HK-2 (cell line): ENCODE measurements around the gene DISP2.

Source experiments
- DNase-seq: peaks from one replicate; pipeline ENCODE4 v3.0.0-alpha.2; 2018; ENCODE audit not compliant: unreplicated experiment

Gene DISP2

DNA sequence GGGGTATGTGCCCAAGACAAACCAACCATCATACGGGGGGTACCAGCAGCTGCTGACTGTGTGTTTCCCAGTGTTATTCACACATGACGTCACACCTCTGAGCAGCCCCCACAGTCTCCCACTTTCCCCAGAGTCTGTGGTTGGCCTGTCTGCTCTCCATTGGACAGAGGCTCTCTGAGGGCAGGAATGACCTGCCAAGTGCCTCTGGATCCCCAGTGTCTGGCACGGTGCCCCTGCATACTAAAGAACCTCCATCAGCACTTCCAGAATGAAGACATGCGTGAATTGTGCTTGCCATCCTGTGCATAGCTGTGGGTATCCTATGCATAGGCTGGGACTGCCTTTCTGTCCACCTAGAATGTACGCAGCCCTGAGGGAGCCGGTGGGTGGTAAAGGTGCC, 13.8 kb upstream of the DISP2 start:
- DNase-seq, result no peak

DNA sequence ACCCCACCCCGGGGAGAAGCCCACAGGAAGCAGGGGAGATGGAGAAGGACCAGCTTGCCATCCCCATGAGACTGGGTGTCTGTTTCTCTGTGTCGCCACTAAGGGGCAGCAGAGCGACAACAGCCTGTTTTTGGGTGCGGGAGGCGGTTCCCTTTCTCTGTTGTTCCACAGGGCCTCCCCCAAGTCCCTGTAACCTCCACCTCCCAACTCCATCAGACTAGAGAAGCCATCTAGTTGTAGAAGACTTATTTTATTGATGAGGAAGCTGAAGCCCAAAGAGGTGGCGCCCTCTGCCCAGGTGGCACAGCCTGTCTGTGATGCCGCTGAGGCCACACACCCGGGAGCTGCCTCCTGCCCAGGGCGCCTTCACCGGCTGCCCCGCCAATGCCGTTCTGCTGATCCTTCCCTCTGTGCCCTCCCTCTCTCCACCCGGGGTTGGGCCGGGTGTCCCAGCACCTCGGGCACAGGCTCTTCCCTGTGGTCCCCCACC, 13.3 kb upstream of the DISP2 start:
- DNase-seq, result peak; percentile 53

DNA sequence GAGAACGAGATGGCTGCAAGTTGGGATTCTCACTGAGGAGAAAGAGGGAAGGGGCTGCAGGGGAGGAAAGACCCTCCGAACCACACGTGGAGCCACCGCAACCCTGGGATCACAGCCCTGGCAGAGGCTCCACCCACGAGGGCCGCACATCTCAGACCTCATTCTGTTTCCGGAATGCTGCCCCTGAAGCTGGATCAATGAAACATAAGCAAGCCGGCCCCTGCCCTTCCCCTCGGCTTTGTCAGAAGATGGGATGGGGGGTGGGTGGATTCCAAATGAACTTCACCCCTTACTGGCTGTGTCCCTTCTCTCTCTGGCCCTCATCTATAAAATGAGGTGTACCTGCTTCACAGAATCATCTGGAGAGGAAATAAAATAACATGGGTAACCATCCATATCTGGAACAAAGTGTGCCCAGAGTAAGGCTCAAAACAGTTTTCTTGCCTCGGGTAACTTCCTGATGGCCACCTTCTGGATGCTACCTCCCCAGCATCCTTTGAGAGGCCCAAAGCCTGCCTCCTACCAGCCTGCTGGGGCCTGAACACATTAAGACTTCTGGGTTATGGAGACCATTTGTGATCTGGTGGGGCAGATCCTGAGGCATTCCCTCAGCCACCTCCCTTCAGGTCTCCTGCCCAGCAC, 12.7 kb upstream of the DISP2 start:
- no peak for DNase-seq

DNA sequence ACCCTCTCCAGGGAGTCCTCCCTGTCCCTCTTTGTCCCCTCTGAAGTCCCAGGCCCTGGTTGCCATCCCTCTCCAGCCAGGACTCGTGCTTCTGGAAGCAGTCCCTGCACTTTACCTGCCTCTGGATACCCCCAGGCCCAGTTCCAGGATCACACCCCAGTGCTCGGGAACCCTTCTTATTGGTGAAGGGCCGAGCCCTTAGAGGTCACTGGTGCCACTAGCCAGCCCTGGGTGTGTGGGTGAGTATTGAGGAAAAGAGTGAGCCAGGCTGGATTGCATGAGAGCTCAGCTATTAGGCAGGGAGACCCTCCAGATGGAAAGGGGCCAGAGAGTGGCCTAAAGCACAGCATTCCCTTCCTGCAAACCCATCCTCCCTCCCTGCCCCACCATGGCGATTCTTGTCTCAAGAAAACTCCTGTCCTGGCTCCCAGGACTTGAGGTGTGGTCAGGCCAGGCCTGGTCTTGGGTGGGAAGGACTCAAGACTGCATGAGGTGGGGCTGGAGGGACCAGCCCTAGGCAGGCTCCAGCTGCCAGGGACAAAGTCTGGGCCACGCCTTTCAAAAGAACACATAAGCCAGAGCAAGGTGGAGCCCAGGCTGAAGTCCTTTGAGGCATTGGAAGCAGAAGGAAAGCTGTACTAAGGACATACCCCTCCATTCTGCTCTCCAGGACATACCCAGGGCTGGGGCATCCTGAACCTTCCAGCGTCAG, 12.0 kb upstream of the DISP2 start:
- DNase-seq, result no peak

DNA sequence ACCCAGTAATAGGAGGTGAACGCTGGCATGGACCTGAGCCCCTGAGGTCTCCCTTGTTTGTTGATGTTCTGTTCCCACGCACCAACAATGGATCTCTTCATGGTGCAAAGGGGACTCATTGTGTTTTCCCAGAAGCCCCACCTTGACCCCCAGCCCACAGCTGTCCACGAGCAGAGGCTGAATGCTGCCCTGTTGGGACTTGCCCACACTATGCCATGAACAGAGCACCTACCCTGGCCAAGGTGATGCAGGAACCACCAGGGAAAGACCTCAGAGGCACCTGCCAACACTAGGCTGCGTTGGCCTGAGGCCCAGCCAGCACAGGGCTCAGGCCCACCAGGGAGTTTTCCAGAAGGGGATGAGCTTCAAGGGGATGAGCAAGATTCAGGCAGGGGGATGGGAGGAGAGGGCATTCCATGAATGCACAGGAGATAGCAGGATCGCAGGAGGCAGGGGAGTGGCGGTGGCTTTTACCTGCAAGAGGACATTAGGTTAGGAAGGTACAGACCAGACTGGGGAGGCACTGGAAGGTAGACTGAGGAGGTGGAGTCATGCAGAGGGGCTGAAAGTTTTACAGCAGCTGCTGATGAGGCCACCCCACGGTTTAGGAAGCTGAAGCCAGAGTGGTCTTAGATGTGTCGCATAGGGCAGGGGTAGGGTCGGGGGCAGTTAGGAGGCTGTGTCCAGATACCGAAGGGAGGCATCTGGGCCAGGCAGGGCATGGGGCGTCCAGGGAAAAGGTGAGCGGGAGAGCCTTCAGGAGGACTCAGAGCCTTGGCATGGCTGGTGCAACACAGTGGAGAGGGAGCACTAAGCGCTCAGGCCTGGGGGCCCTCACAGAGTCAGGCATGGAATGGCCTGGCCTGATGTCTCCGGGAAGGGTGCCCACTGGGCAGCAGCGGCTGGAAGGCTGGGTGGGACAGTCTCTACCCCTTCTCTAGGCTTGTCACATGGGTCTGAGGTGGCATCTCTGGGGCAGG, 11.2 kb upstream of the DISP2 start:
- no peak for DNase-seq

DNA sequence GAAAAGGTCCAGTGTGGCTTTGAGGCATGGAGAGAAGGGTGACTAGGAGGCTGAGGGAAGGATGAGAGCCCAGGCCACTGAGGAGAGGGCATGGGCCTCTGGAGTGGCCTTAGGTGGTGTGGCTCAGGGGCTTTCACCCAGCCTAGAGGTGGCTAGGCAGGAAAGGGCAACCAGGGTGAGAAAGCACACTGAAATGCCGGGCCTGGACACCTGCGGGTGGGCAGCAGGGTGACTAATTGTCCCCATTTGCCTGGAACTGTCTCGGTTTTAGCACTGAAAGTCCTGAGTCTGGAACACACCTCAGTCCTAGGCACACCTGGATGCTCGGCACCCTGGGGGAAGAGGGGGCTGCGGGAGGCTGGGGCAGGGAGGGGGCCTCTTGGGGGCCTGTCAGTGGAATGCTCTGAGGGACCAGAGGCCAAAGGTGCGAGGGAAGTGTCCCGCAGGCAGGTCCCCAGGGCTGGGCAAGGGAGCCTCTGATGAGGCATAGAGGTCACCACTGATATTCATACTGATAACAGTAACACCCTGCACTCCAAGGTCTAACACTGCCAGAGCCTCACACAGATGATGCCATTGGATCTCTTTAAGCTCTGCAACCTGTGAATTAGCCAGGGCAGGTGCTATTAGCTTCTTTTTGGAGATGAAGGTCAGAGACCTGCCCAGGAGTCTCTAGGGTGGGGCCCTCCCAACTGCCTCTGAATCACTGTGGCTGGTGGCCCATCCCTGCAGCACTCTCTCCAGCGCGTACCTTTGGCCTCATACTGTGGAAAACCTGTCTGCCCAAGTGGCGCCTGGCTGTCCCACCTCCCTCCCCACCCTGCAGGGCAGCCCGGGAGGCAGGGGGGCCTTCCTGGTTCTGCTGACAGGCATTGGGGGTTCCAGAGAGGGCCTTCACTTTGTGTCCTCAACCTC, 10.2 kb upstream of the DISP2 start:
- DNase-seq, result no peak

DNA sequence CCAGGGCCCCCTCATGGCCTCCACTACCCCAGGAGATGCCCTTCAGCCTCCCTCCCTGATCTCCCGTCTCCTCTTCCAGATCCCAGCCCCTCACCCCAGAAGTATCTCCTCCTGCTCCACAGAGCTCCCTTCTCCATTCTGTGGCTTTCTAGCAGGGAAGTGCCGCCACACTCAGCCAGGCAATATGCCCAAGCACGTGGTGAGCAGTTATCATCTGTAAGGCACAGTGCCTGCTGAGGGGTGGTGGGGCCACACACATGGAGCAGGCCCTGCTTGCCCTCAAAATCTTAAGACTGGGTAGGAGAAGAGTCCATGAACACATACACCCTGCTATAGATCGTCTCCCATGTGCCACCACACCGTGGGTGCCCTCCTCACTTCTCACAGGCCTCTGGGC, 9.5 kb upstream of the DISP2 start:
- no peak for DNase-seq

DNA sequence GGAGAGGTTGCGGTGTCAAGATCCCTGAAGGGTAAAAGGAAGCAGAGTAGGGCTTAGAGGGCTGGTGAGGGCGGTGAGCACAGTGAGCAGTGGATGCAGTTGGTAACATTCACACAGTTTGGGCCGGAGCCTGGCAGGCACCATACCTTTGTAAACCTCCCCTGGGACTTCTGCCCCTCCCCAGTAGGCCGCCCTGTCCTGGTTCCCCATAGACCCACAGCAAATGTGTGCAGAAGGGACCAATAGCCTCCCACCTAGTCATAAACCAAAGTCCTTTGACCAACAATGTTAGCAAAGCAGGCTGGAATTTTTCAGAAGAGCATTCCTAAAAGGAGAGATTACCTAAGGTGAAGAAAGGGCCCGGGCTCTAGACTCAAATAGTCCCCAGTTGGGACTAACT, 8.9 kb upstream of the DISP2 start:
- DNase-seq, result no peak

DNA sequence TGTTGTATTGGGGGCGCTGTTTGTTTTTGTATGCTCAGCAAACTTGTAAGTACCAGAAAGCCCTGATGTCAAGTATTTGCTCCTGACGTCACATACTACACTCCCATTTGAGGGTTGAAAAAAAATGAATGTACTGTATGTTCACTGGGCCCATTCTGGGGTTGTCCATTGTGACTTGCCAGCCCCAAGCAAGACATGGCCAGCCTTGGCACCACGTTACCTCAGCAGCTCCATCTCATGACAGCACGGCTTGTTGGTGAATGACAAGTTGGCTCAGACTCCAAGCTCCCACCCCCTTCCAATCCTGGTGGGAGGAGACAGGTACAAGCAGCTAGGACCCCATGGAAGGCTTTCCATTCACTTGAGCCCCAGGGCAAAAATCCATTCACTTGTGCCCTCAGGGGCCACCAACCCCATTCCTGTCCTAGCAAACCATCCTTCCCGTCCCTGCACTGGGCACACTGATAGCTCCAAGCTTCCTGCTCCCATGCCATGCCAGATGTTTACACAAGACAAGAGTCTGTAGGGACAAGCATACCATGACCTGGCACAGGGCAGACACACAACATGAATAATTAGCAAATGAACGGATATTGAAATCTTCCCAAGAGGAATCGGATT, 5.6 kb upstream of the DISP2 start:
- DNase-seq, result no peak

DNA sequence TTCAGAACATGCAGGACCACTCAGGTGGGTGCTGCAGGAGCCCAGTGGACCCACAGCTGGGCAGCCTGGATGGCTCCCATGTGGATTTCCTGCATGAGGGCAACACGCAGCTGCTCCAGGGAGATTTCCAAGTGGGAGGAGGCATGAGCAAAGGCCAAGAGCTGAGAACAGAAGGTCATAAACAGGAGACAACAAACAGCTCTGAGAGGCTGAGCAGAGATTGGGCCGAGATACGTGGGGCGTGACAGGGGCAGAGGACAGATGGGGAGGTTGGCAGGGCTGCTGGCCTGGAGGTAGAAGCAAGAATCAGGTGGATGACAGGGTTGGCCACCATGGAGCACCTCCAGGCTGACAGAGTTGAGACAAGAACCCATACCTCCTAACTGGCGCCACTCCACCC, 4.3 kb upstream of the DISP2 start:
- DNase-seq, result no peak

DNA sequence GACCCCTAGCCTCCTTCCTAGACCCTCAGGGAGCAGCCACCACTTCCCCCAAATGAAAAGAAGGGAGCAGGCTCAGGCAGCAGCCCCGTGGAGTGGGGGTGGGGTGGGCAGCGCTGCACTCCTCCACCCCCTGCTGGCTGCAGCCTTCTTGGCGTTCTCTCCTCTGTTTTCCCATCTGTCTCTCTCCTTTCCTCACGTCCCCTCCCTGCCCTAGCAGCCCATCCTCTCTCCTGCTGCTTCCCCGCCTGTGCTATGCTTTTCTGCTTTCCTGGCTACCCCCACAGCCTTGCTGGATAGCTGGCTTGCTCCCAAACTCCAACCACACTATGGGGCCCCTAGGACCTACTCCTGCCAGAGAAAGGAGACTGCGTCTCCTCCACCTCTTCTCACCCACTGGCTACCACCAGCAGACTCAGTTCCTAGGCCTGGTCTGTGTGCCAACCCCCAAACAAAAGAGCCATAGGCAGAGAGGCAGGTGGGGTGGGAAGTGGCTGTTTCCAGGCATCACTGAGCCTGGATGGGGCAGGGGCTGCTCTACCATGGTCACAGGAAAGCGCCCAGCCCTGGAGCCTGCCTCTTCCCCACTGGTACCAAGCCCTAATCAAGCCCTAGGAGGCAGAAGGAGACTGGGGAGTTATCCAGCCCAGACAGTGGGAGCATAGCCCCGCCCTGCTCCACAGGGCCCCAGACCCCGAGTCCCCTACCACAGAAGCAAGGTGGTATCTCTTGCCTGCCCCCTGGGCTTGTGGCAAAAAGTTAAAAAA, 3.4 kb upstream of the DISP2 start:
- no peak for DNase-seq

DNA sequence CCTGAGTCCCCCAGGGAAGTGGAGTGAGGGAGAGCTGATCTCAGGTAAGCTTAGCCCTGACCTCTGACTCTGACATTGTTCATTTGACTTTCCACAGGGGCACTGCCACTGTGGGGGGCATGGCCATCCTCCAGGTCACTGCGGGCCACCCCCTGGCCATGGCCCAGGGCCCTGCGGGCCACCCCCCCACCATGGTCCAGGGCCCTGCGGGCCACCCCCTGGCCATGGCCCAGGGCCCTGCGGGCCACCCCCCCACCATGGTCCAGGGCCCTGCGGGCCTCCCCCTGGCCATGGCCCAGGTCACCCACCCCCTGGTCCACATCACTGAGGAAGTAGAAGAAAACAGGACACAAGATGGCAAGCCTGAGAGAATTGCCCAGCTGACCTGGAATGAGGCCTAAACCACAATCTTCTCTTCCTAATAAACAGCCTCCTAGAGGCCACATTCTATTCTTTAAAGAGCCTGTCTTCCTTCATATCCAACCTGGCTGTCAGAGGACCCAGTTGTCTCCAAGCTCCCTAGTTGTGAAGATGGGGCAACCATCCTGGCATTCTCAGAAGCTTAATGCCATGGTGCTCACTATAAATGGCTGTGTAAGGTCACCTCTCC, 1.9 kb upstream of the DISP2 start:
- DNase-seq, result no peak

DNA sequence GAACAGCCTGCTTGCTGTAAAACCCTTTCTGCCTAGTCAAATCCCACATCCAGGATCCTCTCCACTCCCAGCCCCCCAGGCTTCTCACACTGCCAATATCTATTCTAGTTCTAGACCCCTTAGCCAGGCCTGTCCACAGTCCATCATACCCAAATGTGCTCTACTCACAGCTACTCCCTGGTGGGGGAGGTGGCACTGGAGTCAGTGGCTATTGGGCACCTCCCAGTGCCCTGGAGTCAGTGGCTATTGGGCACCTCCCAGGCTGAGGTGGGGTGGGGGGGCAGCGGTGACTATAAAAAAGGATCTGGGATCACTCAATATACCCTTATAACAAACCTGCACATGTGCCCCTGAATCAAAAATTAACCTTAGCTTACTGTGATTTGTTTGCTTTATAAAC, 773 bp upstream of the DISP2 start:
- no peak for DNase-seq

DNA sequence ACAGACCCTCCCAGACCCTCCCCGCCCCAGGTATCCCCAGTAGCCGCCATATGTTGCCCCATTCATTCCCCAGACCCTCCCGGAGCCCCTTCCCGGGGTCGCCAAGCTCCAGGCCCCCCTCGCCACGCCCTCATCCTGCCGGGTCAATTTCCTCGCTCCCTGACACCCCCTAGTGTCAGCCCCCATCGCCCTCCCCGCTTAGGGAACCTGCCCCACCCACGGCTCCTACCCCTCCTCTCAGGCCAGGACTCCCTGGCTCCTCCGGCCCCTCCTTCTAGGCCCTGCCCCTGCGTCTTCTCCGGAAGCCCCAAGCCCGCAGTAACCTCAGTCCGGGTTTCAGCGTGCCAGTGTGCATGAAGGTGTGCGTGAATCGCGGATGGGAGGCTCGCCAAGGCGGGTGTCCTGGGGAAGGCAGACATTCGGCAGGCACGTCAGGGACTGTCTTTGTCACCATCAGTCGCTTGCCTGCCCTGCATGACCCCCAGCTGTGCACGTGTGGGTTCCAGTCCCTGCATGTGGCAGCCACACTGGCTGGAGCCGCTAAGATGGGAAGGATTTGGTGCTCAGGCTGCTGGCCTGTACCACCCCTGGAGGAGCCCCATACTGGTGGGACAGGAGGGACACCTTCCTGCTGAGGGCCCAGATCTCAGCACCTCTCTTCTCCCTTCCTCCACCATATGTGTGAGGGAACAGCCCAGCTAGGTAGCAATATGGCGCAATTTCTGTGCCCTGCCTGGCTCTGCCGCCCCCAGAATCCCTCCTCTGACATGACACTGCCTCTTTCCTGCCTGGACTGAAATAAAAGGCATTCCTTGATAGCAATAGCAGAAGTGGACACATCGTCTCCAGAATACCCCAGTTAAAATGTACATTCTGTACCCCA, 693 bp downstream of the DISP2 start:
- peak; percentile 54 for DNase-seq

DNA sequence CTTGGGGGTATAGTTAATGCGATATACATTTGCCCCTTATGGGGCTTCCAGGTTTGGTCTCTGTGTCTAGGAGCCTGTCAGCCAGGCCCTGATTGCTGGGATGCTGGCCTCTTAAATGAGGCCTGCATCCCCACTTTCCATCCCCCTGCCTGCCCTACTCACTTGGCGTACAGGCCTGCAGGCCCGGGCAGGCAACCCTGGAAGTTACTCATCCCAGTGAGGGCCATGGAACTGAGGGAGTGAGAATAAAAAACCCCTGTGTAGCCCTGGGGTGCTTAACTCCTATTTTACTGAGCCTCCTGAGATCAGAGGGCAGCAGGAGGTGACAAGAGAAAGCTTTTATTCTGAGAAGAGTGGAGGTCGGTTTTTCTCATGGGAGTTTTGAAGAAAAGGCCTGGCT, 2.0 kb downstream of the DISP2 start:
- no peak for DNase-seq

DNA sequence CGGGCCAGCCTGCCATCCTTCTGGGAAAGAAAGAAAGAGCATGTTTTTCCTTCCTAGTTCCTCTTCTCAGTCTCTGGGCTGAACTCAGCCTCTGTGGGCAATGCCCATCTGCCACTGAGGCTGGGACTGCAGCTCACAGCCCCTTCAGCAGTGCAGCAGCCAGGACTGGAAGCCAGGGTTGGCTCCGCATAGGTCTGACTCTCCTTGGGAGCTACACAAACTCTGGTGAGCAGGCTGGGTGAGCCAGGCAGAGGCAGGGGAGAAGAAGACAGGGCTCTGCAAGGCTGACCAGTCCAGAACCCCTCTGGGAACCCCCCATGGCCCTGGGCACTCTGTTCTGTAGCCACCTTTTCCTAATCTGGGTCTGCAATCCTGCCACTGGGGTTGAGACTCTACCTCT, 3.6 kb downstream of the DISP2 start:
- DNase-seq, result no peak

DNA sequence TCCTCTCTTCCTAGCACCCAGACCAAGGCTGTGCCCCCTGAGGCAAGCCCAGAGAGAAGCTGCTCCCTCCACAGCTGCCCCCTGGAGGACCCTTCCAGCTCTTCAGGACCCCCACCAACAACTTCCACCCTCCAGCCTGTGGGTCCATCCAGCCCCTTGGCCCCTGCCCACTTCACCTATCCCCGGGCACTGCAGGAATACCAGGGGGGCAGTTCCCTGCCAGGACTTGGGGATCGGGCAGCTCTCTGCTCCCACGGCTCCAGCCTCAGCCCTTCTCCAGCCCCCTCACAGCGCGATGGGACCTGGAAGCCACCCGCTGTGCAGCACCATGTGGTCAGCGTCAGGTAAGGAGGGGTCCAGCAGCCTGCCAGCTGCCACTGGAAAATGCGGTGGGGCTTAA, 5.6 kb downstream of the DISP2 start:
- no peak for DNase-seq

DNA sequence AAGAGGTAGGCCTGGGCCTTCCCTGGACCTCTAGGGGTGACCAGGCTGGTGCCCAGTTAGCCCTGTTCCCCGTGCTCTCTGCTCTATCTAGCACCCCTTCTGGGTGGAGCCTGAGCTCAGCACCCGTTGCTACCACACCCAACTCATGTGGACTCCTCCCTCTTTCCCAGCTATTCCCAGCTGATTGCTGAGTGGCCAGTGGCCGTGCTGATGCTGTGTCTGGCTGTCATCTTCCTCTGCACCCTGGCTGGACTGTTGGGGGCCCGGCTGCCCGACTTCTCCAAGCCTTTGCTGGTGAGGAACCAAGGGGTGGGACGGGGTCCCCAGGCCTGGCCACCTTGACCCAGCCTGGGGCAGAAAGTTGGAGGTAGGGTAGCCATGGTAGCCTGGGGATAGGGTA, 6.2 kb downstream of the DISP2 start:
- no peak for DNase-seq

DNA sequence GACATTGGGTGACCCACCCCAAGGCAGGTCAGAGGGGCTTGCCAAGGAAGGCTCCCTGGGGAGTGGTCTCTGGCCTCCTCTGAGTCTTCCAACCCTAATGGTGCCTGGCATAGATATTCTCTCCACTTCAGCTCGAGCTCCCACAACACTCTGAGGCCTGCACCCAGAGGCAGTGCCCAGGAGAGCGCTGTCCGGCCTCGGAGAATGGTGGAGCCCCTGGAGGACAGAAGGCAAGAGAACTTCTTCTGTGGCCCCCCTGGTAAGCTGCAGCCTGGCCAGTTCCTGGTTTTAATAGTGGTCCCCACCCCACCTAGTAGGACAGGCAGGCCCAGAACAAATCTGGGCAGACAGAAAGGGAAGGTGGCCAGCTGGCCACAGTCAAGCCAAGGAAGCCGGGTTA, 7.0 kb downstream of the DISP2 start:
- DNase-seq, result no peak
